NOMO-1 treated with dmso at 0.1 percent for 144 hours (cell line): Measurements from ENCODE around the gene VWA8.

Experiments
- DNase-seq: peaks from one replicate; lab custom pipeline; 2025; ENCODE audit not compliant: unreplicated experiment; lab: John Stamatoyannopoulos, UW

Gene VWA8

DNA sequence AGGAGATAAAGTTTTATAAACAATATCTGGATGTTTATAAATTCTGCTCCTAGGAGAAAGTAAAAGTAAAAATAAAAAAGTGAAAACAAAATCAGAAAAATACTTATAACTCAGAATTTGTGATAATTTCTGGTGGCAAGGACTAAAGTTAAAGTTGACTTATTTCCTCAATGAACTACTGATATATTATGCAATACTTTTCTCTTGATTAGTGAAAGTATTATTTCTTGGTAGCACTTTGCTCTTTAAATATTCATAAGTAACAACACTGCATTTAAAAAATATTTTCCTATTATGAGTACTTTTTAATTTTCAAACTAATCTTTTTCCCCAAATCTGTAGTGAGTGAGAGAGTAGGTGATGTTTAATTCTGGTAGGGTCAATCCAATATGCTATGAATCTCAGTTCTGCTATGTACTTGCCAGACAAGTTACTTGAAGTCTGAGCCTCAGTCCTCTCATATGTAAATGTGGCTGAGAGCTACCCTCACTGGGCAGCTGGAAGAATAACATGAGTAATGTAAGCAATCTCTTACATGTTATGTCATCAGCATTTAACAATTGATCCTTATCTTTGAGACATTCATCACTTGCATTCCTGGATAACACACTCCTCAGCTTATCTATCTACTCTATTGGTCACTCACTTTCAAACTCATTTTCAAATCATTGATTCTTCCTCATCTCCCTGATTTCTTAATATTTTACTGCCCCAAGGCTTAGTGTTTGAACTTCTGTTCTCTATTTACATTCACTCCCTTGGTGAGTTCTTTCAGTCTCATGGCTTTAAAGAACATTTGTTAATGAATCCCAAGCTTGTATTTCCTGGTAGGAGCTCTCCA is 264.5 kb downstream of the VWA8 start:
- DNase-seq = no peak

DNA sequence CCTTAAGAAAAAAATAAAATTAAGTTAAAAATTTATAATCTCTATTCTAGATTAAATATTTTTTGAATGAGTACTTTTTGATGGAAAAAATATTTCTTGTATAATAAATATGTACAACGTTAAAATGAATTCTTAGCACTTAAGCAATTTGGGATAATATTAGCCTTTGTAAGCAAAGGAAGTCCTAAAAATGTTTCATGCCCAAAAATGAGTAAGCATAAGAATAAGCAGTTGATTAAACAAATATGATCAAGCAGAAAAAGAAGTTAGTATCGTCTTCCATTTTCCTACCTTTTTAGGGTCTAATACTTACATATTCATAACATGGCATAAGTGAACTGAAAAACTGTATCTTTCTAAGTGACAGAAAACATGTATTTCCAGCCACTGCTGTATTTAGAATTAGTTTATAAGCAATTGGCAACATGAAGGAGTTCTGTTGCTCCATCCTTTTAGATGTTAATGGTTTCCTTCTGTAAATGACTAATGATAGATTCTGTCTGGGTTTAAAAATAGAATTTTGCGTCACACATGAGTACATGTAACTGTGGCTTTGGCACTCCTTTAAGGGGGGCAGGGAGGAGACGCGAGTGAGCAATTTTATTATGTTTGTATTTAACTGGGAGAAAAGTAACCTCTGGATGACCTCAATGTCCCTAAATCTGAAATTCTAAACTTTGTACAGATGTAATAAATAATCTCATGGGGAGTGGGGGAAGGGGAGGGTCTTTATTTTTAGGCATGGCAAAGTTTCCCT is 266.2 kb downstream of the VWA8 start:
- DNase-seq = peak; percentile 50

DNA sequence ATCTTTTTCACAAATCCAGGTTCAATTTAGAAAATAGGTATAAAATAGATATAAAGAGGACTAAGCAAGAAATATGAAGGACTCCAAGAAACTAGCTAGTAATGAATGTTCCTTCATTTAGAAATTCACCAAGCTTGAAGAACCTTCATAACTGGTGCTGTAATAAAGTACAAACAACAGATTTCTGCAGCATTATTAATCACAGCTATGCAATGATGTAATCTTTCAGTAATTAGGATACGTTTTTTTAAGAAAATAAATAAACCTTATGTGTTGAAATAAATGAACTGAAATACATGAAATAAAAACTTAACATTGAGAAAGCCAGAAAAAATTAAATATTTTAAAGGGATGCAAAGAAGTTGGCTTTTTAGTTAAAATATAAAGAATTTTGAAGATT is 267.5 kb downstream of the VWA8 start:
- DNase-seq = no peak

DNA sequence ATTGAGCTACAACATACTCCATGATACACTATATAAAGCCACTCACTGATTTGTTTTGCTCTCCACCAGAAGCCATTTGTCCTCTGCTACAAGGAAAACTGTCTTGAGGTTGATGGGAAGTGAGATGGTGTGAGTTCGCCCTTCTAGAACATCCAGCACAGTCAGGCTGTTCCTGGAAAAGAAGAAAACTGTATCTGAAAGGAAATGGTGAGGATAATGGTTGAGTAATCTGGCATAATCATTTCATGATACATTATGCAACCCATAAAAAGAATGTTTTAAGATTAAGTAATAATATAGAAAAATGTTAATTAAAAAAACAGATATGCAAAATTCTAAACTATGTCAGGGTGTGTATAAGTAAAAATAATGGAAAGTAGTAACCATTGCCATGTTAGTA is 269.6 kb downstream of the VWA8 start:
- no peak for DNase-seq

DNA sequence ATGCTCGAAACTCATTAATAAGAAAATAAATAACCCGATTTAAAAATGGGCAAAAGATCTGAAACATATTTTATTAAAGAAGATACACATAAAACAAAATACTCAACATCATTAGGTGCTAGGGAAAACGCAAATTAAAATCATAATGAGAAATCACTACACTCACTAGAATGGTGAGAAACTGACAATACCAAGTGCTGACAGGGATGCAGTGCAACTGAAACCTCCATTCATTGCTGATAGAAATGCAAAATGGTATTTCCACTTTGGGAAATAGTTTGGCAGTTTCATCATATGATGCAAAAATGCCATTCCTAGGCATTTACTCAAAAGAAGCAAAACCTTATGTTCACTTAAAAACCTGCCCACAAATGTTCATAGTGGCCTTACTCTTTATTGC is 278.1 kb downstream of the VWA8 start:
- no peak for DNase-seq

DNA sequence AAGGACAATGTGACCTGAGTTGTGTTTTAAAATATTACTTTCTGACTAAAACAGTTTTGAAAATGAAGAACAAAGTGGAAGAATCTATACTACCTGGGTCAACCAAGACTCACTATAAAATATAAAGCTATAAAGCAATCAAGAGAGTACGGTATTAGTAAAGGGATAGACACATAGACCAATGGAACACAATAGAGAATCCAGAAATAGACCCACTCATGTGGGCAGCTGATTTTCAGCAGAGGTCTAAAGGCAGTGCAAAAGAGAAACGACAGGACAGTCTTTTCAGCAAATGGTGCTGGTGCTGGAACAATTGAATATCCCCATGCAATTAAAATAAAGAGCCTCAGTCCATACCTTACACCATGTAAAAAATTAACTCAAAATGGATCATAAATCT is 278.9 kb downstream of the VWA8 start:
- no peak for DNase-seq

DNA sequence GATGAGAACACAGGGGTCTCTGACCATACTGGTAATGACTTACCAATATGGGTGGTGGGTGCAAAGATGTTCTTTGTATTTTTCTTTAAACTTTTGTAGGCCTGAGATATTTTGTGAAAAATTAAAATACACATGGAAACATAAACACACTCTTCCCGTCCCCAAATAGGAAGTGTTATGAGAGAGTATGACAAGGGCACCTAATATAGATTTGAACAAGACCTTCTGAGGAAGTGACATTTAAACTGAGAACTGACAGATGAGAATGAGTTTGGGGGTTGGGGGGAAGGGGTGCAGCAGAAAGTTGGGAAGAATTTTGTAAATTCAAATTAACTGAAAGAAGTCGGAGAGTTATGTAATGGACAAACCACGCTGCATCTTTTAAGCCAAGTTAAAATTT is 279.3 kb downstream of the VWA8 start:
- DNase-seq = no peak

DNA sequence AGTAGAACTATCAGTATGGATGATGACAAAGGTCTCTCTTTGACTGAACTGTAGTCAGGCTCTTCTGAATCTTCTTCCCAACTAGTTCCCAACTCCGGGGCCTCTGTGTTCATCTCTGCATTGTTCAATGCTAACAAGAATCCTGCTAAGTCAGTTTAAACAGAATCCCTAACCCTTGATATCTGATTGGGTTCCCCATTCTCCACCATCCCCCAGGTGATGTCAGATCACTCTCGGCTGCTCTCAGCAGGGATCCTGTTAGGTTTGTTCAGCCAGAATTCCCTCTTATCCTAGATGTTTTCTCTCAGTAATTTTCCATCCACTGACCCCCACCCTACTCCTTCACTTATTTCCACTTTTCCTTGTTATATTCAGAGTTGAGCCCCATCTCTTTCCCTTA is 280.0 kb downstream of the VWA8 start:
- DNase-seq = no peak

DNA sequence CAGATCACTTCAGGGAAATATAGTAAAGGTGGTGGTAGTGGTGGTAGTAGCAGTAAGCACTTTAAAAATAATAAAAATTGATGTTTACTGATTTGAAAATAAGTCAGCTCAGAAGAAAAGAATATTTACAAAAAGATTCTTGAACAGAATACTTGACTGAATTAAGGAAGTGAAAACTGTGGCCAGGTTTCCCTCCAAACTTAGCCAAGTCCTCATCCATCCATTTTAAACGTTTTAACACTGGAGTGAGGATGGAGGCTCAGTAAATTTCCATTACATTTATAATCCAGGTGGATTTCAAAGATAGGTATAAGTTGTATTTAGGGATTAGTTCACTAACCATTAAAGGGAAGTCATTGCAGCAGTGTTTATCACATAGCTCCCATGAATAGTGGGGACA is 282.1 kb downstream of the VWA8 start:
- no peak for DNase-seq

DNA sequence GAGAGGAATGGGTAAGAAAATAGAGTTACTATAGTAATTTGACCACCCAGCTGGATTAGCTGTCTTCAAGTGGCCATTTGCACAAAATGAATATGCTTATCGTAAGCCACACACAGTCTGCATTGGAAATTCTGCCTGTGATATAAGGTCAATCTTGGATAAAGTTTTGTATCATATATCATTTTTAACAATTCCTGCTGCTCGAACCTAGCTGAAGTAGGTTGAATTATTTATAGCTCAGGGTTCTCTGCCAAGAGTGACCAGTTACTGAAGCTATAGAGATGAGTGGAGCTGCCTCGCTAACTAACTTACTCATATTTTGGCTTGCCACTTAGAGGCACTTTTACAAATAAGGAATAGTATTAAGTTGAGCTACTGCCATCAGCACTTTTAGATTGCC is 282.7 kb downstream of the VWA8 start:
- DNase-seq = no peak

DNA sequence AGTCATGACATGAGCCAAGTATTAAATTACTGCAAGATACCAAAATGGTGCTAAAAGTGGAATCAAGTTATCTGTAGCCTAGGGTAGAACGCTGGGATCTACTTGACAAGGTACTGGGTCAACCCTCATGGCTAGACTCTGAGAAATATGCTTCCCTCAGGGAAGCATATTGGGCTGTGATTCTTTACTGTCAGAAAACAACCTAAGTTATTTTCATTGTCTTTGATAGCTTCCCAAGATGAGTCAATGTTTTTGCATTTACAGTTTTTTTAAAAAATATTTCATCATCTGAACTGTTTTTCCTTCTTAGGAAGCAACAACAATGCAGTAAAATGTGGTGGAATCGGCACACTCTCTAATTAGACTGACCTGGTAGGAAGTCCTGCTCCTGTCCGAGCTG is 285.6 kb downstream of the VWA8 start:
- DNase-seq = no peak

DNA sequence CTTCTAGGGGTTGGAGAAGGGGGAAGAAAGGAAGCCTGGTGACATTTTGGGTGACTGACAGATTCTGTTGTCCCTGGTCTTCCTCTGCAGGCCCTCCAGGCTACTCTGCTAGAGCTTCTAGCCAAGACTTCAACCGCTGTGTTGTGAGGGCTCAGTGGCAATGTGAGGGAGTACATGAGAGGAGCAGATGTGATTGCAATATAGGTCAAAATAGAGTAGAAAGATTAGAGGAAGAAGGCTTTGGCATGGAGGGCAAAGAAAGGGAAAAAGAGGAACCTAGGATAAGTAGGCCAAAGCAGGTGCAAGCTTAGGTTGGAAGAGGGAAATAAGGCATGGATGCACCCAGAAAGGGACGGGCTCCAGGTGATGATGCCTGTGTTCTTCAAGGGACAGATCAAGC is 286.7 kb downstream of the VWA8 start:
- DNase-seq = no peak

DNA sequence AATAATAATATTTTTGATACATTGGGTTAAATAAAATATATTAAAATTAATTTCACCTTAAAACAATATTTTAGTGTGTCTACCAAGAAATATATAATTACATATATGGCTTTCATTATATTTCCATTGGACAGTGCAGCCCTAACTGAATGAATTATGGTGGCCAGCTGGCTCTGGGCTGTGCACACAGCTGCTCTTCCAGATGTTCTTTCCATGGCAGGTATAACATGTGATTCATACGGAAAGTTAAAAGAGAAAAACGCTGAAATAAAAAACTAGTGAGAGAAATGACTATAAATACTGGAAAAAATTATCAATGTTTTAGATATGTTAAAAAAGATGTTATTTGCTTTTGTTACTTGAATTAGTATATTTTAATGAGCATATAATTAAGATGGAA is 287.3 kb downstream of the VWA8 start:
- DNase-seq = no peak

DNA sequence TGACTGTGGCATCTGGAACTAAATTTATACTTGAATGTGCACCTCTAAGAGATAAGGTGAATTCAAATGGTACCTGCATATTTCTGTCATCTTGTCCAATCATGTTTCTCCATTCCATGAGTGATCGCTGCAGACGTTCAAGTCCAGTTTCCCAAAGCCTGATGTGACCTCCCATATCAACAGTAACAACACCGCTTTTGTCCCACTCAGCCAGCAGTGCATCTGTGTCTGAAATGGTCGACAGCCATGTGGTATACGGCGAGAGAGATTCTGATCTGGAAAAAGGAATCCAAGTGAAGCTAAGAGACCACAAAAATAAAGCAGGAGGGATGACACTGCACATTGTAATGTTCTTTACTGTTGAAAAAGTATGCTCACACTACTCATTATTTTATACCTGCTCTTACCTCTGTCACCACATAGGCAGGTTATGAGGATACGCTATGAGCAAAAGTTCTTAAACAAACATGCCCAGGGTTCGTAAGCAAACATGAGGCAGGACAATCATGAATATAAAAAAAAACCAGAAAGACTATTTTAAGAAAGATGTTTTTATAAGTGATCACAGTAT is 290.0 kb downstream of the VWA8 start:
- no peak for DNase-seq

DNA sequence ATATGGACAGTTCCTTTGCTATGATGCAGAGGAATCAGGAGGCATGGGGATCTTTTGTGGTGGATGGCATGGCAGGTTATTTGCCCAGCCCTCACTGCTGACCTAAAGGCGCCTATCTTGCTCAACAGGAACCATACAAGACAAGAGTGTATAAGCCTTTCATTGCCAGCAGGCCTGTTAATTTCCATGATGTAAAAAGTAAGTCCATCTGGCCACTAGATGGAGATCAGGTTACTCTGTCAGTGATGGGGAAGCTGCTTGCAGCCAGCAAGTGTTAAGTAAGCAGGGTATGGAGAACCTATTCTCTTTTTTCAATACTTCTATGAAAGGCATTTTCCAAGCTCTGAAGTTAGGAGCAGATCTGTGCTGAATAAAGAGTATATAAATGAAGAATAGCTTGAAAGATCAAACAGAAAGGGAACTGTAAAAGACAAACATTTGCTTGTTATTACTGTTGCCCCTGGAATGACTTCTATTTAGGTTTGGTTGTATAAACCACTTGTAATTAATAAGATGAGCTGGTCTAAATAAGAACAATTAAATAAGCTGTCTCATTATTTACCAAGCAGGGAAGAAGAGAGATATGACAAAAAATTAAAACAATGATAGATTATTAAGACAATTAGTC is 292.7 kb downstream of the VWA8 start:
- DNase-seq = peak; percentile 79

DNA sequence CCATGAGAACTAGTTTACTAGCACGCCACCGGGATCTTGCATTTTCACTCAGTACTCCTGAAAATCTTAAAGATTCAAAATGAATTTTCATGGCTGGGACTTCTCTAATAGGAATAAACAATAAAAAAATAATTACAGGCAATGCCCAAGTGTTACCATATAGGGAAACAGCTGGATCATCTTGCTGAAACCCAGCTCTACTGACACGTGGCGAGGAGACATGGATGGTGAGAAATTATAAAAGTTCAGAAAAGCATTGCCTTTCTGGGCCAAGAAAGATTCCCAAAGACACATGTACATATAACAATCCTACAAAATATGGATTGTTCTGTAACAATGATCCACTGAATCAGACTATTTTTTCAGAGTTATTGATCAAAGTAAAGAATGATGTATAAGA is 294.3 kb downstream of the VWA8 start:
- DNase-seq = no peak

DNA sequence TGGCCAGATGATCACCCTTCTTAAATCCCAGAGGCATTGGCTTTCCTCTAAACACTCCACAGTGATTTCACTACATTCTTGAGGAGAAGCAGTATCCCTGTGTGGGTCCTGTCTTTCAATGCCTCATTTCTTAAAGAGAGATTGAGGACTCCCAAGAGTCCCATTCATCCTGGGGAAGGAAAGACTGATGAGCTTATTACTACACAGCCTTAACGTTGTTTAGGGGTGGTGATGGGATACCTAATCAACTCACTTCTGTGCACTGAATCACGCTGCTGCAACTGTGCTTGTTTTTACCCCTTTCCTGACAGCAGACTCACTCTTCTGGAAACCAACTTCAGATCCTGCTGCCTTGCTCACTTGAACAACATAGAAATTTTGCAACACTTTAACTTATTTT is 300.5 kb downstream of the VWA8 start:
- no peak for DNase-seq

DNA sequence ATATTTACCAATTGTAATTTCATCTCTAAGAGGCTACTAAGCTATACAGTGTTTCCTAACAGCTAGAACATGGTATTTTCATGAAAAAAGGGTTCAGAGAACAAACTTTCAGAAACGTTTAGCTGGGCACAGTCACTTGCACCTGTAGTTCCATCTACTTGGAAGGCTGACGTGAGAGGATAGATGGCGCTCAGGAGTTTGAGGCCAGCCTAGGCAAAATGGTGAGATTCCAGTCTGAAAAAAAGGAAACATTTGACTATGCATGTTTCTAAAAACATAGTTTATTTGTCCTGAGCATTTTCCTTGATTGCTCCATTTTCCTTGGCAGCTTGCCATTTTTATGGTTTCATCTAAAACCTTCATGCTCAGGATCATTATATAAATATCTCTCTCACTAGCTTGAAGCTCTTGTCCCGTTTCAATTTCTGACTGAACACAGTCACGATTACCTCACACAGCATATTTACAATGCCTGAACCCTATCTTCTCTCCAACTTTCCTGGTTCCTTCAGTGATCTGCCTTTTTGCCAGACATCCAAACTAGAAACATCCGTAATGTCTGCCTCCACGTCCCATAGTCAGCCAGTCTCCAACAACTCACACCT is 302.8 kb downstream of the VWA8 start:
- DNase-seq = no peak

DNA sequence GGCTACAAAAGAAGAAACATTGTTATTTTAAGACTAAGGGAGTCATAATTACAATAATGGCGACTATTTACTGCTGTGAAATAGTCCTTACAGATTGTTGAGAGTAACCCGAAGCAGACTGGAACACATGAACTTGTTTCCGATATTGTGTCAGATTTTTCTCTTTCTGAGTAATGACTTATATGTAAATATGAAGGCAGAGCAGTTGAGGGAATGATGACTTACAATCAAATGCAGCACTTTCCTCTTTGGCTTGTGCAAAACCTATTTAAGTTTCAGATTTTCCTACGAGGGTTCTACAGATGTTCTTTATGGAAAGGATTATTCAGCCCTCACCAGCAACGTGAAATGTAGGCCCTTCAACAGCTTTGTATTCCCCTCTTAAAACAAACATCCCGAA is 304.9 kb downstream of the VWA8 start:
- DNase-seq = no peak

DNA sequence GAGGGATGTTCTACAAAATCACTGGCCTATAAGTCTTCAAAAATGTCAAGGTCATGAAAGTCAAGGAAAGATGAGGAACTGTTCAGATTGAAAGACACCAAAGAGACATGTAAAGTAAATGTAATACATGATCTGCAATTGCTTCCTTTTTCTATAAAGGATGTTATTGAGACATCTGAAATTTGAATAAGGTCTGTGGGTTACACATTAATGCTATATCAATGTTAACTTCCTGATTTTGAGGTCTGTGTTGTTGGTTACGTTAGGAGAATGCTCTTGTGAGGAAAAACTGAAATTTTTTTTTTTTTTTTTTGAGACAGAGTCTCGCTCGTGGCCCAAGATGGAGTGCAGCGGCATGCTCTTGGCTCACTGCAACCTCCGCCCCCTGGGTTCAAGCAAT is 306.1 kb downstream of the VWA8 start:
- peak; percentile 55 for DNase-seq

DNA sequence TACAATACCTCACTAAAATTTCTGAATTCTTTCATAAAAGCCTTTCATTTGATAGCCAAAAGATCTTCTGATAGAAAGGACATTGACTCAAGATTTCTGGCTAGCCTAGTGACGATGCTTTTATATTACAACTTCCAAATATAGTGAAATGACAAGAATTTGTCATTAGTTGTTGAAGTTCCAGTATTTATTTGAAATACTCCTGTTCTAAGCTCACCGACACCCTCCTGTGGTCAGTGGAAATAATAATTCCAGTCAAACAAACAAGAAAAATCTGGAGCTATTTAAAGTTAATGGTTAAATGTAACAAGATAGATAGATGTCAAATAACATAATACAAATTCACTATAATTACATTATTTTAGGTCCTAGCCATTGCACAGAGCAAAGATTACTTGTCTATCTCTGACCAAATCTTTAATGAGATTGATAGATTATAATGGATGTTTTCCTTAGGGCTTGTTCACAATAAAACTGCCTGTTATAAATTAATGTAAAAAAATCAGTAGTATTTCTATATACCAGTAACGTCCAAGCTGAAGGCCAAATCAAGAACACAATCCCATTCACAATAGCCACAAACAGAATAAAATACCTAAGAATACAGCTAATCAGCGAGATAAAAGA is 308.1 kb downstream of the VWA8 start:
- no peak for DNase-seq
